ENCODE results near the gene COL23A1.

COL23A1 gene

GRCh38 chr5:178207917-178208280 lies 382.3 kb downstream of the COL23A1 start:
- H3K36me3 Mint-ChIP-seq (ENCODE audit: insufficient read depth) = peaks cover 82% of the 10 kb centered on the region
- DNase-seq (no peak), ATAC-seq (replicated peaks) (no peak)
- peaks cover 29 to 54% of the 10 kb centered on the region in 2 donors for H3K4me1 Mint-ChIP-seq (ENCODE audit: low read depth in 2 of 2)
- peak overlapping the region; percentile 25 to 27 for H3K4me3 Mint-ChIP-seq
- H3K9me3 Mint-ChIP-seq = no peaks in the 10 kb centered on the region
- H3K27ac Mint-ChIP-seq = peak overlapping the region in 1 of 2 donors; percentile 90
- no peaks in the 10 kb centered on the region for H3K27me3 Mint-ChIP-seq

GRCh38 chr5:178207183-178207916 lies 382.8 kb downstream of the COL23A1 start:
- peak overlapping the region; percentile 89 to 90 for H3K27ac Mint-ChIP-seq
- no peak for ATAC-seq (replicated peaks)
- H3K4me3 Mint-ChIP-seq = peak overlapping the region; percentile 25 to 98

GRCh38 chr5:178206166-178207101 lies 383.8 kb downstream of the COL23A1 start:
- Mint-ChIP-seq H3K36me3 (ENCODE audit: insufficient read depth) (peaks cover 67% of the 10 kb centered on the region), H3K4me3 (peak overlapping the region; percentile 93 to 98), H3K9me3 (no peaks in the 10 kb centered on the region), H3K27ac (peak overlapping the region; percentile 52 to 89), H3K4me1 (ENCODE audit: low read depth in 2 of 2) (peaks cover 28 to 54% of the 10 kb centered on the region in 2 donors), H3K27me3 (no peaks in the 10 kb centered on the region)
- DNase-seq = peak in 2 of 3 experiments; percentile 14 to 21
- peak; percentile 16 for ATAC-seq (replicated peaks)

More at GRCh38 chr5:178207183-178207916, 382.8 kb downstream of the COL23A1 start:
- no peaks in the 10 kb centered on the region for H3K9me3 Mint-ChIP-seq
- no peak for DNase-seq
- H3K36me3 Mint-ChIP-seq (ENCODE audit: insufficient read depth) = peaks cover 76% of the 10 kb centered on the region
- peaks cover 29 to 54% of the 10 kb centered on the region in 2 donors for H3K4me1 Mint-ChIP-seq (ENCODE audit: low read depth in 2 of 2)
- H3K27me3 Mint-ChIP-seq = no peaks in the 10 kb centered on the region

DNA sequence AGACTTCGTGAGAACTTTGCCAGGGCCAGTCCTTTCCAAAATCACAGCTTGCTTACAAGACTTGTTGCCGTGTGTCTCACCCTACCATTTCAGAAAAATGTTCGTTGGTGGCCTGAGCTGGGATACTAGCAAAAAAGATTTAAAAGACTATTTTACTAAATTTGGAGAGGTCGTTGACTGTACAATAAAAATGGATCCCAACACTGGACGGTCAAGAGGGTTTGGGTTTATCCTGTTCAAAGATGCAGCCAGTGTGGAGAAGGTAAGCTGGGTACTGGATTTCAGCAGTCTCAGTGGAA lies 384.5 kb downstream of the COL23A1 start:
- ATAC-seq (replicated peaks) = no peak
- peaks cover 60% of the 10 kb centered on the region for H3K36me3 Mint-ChIP-seq (ENCODE audit: insufficient read depth)
- H3K9me3 Mint-ChIP-seq = no peaks in the 10 kb centered on the region
- no peaks in the 10 kb centered on the region for H3K27me3 Mint-ChIP-seq
- H3K27ac Mint-ChIP-seq = peak overlapping the region; percentile 52 to 89
- H3K4me3 Mint-ChIP-seq = peak overlapping the region; percentile 93 to 98
- no peak for DNase-seq
- peaks cover 26 to 50% of the 10 kb centered on the region in 2 donors for H3K4me1 Mint-ChIP-seq (ENCODE audit: low read depth in 2 of 2)

DNA sequence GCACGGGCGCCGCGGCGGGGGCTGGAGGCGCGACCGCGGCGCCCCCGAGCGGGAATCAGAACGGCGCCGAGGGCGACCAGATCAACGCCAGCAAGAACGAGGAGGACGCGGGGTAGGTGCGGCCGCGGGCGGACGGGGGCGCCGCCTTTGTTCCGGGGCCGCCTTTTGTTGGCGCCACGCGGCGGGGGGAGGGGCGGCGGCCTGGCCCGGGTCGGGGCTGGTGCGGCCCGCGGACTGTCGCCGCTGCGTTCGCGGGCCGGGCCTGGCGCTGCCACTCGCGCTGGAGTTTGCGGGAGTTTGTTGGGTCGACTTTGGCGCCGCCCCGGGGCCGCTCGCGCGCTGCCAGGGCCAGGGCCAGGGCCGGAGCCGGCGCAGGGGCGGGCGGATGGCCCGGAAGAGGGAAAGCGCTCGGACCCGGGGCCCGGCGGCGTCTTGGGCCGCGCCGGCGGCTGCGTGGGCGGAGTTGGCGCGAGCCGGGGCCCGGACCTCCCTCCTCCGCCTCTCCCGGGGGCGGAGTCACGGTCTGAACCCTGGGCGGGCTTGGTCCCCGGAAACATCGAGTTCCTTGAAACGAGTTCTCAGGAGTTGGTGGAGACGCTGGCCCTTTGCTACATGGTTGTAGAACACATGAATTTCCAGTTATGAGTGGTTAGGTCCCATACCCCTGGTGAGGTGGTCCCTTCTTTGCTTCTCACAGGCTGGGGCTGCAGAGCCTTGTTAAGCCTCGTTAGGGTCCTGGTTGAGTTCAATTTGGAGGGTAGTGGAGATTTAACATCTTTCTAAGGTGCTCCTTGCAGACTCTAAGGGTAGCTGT lies 385.1 kb downstream of the COL23A1 start:
- H3K36me3 Mint-ChIP-seq (ENCODE audit: insufficient read depth) = peaks cover 54% of the 10 kb centered on the region
- no peaks in the 10 kb centered on the region for H3K9me3 Mint-ChIP-seq
- H3K27me3 Mint-ChIP-seq = no peaks in the 10 kb centered on the region
- peak; percentile 42 to 50 (median 45) for DNase-seq
- peak overlapping the region; percentile 93 to 98 for H3K4me3 Mint-ChIP-seq
- ATAC-seq (replicated peaks) = peak; percentile 31
- H3K4me1 Mint-ChIP-seq (ENCODE audit: low read depth in 2 of 2) = peaks cover 26 to 46% of the 10 kb centered on the region in 2 donors
- peak overlapping the region in 1 of 2 donors; percentile 89 for H3K27ac Mint-ChIP-seq

GRCh38 chr5:178204182-178204934 lies 385.8 kb downstream of the COL23A1 start, which contains the start of gene HNRNPAB:
HNRNPAB (plus strand) TSS chr5:178204533; CDS start chr5:178204838, 305 bp downstream.
- peak; percentile 84 for ATAC-seq (replicated peaks)
- Mint-ChIP-seq H3K27ac (peak within 1 kb of the TSS; percentile 96 to 99), H3K36me3 (ENCODE audit: insufficient read depth) (peaks cover 46% of the 10 kb centered on the region), H3K4me1 (ENCODE audit: low read depth in 2 of 2) (peaks cover 23 to 39% of the 10 kb centered on the region in 2 donors), H3K9me3 (no peaks in the 10 kb centered on the region), H3K4me3 (peak within 1 kb of the TSS; percentile 93 to 98), H3K27me3 (no peaks in the 10 kb centered on the region)
- peak; percentile 95 to 97 (median 96) for DNase-seq

- H3K9me3 Mint-ChIP-seq = no peaks in the 10 kb centered on the region
- DNase-seq = no peak
These were observed 386.5 kb downstream of the COL23A1 start for GRCh38 chr5:178203670-178204181.

DNA sequence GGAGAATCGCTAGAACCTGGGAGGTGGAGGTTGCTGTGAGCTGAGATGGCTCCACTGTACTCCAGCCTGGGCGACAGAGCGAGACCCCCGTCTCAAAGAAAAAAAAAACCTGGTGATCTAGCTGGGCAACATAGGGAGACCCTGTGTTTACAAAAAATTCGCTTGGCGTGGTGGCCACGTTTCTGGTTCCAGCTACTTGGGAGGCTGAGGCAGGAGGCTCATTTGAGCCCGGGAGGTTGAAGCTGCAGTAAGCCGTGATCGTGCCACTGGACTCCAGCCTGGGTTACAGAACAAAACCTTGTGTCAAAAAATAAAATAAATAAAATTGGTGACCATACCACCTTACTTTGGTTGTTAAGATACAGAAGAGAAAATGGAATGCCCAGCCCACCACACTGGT lies 387.7 kb downstream of the COL23A1 start:
- Mint-ChIP-seq H3K27ac (no peak overlapping the region), H3K4me1 (ENCODE audit: low read depth in 2 of 2) (peaks cover 13 to 23% of the 10 kb centered on the region in 2 donors), H3K36me3 (ENCODE audit: insufficient read depth) (peaks cover 28% of the 10 kb centered on the region), H3K9me3 (no peaks in the 10 kb centered on the region), H3K27me3 (no peaks in the 10 kb centered on the region), H3K4me3 (peak overlapping the region; percentile 31 to 55)
- DNase-seq (no peak), ATAC-seq (replicated peaks) (no peak)

More at GRCh38 chr5:178203670-178204181, 386.5 kb downstream of the COL23A1 start:
- no peak for ATAC-seq (replicated peaks)
- Mint-ChIP-seq H3K36me3 (ENCODE audit: insufficient read depth) (peaks cover 40% of the 10 kb centered on the region), H3K4me1 (ENCODE audit: low read depth in 2 of 2) (peaks cover 19 to 32% of the 10 kb centered on the region in 2 donors), H3K27me3 (no peaks in the 10 kb centered on the region), H3K27ac (peak overlapping the region; percentile 96 to 99), H3K4me3 (peak overlapping the region; percentile 93 to 98)

GRCh38 chr5:178201927-178202235 lies 388.3 kb downstream of the COL23A1 start:
- peaks cover 13 to 19% of the 10 kb centered on the region in 2 donors for H3K4me1 Mint-ChIP-seq (ENCODE audit: low read depth in 2 of 2)
- H3K27ac Mint-ChIP-seq = no peak overlapping the region
- H3K4me3 Mint-ChIP-seq = no peak overlapping the region
- no peaks in the 10 kb centered on the region for H3K9me3 Mint-ChIP-seq
- DNase-seq (no peak), ATAC-seq (replicated peaks) (no peak)
- H3K27me3 Mint-ChIP-seq = no peaks in the 10 kb centered on the region
- peaks cover 21% of the 10 kb centered on the region for H3K36me3 Mint-ChIP-seq (ENCODE audit: insufficient read depth)

DNA sequence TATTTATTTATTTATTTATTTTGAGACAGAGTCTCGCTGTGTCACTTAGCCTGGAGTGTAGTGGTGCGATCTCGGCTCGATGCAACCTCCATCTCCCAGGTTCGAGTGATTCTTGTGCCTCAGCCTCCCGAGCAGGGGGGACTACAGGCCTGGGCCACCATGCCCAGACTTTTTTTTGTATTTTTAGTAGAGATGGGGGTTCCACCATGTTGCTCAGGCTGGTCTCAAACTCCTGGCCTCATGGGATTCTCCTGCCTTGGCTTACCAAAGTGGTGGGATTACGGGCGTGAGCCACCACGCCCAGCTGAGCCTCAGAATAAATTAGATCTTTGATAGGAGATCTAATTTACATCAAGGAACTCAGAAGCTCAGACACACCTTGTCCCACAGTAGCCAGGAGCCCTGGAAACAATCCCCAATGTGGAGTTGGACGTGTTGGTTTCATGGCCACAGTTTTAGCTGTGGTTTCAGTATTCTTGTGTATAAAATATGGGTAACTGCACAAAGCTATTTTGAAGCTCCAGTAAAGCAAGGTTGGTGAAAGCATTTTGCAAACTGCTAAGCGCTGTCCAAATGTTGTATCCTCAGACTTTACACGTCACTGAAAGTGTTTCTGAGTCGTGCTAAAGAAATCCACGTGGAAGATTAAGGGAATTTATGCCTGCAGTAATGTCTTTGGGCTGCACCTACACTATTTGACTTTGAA lies 388.8 kb downstream of the COL23A1 start:
- Mint-ChIP-seq H3K27ac (no peak overlapping the region), H3K4me1 (ENCODE audit: low read depth in 2 of 2) (peaks cover 10 to 15% of the 10 kb centered on the region in 2 donors), H3K4me3 (no peak overlapping the region), H3K9me3 (no peaks in the 10 kb centered on the region), H3K36me3 (ENCODE audit: insufficient read depth) (peaks cover 16% of the 10 kb centered on the region), H3K27me3 (no peaks in the 10 kb centered on the region)
- DNase-seq = no peak
- ATAC-seq (replicated peaks) = no peak

GRCh38 chr5:178199581-178200434 lies 390.4 kb downstream of the COL23A1 start:
- ATAC-seq (replicated peaks) (no peak), DNase-seq (no peak)
- Mint-ChIP-seq H3K9me3 (no peaks in the 10 kb centered on the region), H3K4me3 (no peak overlapping the region), H3K27me3 (no peaks in the 10 kb centered on the region), H3K36me3 (ENCODE audit: insufficient read depth) (peaks cover 6% of the 10 kb centered on the region), H3K4me1 (ENCODE audit: low read depth in 2 of 2) (peaks cover 5 to 10% of the 10 kb centered on the region in 2 donors), H3K27ac (no peak overlapping the region)

Measured in effector memory CD8-positive, alpha-beta T cell (primary cell).